NB4 (cell line): ENCODE data around the gene RNASET2.

Experiments used
- CTCF ChIP-seq: IDR thresholded peaks from one replicate; pipeline ENCODE4 v1.5.1; 2012; ENCODE audit warnings: low read depth, low read length
- MAX ChIP-seq: IDR thresholded peaks from 2 replicates; pipeline ENCODE4 v1.6.1; 2011; ENCODE audit warnings: low read depth, low read length
- MYC ChIP-seq: IDR thresholded peaks from 2 replicates; pipeline ENCODE4 v1.6.1; 2011; ENCODE audit warnings: low read depth, low read length
- POLR2A ChIP-seq: IDR thresholded peaks from 2 replicates; pipeline ENCODE4 v1.6.1; 2011; ENCODE audit warnings: mild to moderate bottlenecking; ENCODE audit not compliant: insufficient read length; ENCODE audit errors: extremely low read depth

- TF ChIP-seq CTCF (no peak), POLR2A (no peak), MAX (no peak), MYC (no peak)
Observed at GRCh38 chr6:166947251-166947650, 9.1 kb downstream of the RNASET2 start.
